ENCODE measurements around the gene FRMPD3.
"Not testable (repeated sequence)": the region's sequence is repeated elsewhere in the genome, so short reads cannot be mapped to it uniquely, and the experiment has no call there.

The FRMPD3 gene

DNA sequence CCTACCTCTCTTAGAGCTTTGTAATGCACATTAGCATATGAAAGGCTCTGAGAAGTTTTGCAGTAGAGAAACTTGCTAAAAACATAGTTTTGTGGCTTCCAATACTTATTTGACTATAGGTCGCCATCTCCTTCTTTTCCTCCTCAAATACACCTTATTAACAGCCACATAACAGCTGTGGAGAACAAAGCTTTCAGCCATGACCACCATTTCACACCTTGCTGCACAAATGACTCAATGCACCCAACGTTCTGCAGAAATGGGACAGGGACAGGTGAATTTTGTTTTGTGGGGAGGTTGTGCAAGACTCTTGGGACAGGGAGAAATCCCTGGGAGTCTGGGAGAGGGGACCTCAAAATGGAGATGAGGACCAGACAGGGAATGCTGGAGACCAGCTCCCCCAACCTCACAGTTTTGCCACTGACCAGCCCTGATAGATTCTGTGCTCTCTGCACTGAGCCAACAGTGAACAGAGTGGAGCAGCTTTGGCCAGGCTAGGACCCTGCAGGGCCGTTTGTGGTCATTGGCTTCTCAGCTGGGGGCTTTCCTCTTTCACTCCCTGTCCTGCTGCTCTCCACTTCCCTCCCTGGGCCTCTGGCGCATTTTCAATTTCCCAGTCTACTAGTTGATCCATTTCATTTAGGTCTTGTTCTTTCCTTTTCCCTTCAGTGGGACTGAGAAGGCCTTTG is 16.6 kb downstream of the FRMPD3 start:
- TF ChIP-seq, protein P1, sequence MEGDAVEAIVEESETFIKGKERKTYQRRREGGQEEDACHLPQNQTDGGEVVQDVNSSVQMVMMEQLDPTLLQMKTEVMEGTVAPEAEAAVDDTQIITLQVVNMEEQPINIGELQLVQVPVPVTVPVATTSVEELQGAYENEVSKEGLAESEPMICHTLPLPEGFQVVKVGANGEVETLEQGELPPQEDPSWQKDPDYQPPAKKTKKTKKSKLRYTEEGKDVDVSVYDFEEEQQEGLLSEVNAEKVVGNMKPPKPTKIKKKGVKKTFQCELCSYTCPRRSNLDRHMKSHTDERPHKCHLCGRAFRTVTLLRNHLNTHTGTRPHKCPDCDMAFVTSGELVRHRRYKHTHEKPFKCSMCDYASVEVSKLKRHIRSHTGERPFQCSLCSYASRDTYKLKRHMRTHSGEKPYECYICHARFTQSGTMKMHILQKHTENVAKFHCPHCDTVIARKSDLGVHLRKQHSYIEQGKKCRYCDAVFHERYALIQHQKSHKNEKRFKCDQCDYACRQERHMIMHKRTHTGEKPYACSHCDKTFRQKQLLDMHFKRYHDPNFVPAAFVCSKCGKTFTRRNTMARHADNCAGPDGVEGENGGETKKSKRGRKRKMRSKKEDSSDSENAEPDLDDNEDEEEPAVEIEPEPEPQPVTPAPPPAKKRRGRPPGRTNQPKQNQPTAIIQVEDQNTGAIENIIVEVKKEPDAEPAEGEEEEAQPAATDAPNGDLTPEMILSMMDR (IDR thresholded peaks at IDR 0.05; ENCODE audit: insufficient read depth, low read length, poor library complexity, severe bottlenecking): no peak
- peak; percentile 62 for DNase-seq (ENCODE audit: extremely low read depth, insufficient read length)
- H3K27me3 ChIP-seq (replicated peaks; ENCODE audit: control insufficient read depth, insufficient read depth, low read length): no peaks in the 10 kb centered on the region
- no peaks in the 10 kb centered on the region for H3K36me3 ChIP-seq (ENCODE audit: control insufficient read depth, insufficient read depth, low read length)
- H3K4me3 ChIP-seq (replicated peaks; ENCODE audit: low read depth, low read length): no peak overlapping the region

DNA sequence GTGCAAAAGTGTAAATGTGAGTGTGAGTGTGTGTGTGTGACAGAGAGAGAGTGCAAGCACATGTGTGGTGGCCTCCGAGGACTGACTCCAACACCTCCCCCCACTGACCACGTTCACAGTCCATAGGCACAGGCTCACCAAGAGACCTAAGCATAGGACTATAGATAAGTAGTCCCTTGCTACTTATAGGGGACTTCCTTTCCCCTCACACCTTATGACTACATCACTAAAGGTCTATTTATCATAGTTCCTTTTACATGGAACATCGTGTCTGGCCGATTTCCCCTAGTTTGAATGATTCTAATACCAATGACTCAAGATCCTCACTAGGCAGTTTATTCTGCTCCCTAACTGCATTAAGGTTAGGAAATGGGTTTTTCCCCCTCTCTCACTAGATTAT is 17.8 kb downstream of the FRMPD3 start:
- TF ChIP-seq, protein P1 (IDR thresholded peaks at IDR 0.05; ENCODE audit: insufficient read depth, low read length, poor library complexity, severe bottlenecking): no peak

DNA sequence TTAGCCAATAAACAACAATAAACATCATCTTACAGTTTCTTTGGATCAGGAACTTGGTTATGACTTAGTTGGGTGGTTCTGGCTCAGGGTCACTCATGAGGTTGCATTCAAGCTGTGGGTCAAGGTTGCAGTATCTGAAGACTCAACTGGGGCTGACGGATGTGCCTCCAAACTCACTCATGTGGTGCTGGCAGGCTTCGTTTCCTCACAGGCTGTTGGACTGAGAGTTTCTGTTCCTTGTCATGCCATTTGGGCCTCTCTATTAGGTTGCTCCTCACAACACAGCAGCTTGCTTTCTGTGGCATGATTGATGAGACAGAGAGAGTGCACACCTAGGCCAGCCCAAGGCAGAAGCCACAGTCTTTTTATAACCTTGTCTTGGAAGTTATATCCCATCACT is 20.7 kb downstream of the FRMPD3 start:
- DNase-seq (ENCODE audit: extremely low read depth, insufficient read length): peak; percentile 30
- H3K36me3 ChIP-seq (ENCODE audit: control insufficient read depth, insufficient read depth, low read length): no peaks in the 10 kb centered on the region
- TF ChIP-seq, protein P1 (IDR thresholded peaks at IDR 0.05; ENCODE audit: insufficient read depth, low read length, poor library complexity, severe bottlenecking): no peak
- H3K4me3 ChIP-seq (replicated peaks; ENCODE audit: low read depth, low read length): no peak overlapping the region
- H3K27me3 ChIP-seq (replicated peaks; ENCODE audit: control insufficient read depth, insufficient read depth, low read length): no peaks in the 10 kb centered on the region

More for the DNA sequence above, 17.8 kb downstream of the FRMPD3 start:
- H3K27me3 ChIP-seq (replicated peaks; ENCODE audit: control insufficient read depth, insufficient read depth, low read length): no peaks in the 10 kb centered on the region
- H3K36me3 ChIP-seq (ENCODE audit: control insufficient read depth, insufficient read depth, low read length): no peaks in the 10 kb centered on the region
- no peak for DNase-seq (ENCODE audit: extremely low read depth, insufficient read length)
- H3K4me3 ChIP-seq (replicated peaks; ENCODE audit: low read depth, low read length): no peak overlapping the region

DNA sequence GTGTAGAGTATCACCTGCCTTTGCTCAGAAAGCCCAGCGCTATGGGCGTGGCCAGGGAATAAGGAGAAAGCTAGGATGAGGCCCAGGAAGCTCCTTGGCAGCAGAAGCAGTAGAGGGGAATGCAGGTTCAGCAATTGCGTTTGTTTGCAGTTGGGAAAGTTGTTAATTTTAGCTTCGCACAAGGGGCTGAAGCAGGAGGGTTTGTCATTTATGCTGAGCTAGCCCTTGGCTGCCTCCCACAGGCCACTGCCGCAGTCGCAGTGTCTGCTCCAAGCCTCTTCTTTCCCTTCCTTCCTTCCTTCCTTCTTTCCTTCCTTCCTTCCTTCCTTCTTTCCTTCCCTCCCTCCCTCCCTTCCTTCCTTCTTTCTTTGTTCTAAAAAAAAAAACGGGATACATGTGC is 21.5 kb downstream of the FRMPD3 start:
- Histone ChIP-seq H3K4me3 (replicated peaks; ENCODE audit: low read depth, low read length) (no peak overlapping the region), H3K27me3 (replicated peaks; ENCODE audit: control insufficient read depth, insufficient read depth, low read length) (no peaks in the 10 kb centered on the region), H3K36me3 (ENCODE audit: control insufficient read depth, insufficient read depth, low read length) (no peaks in the 10 kb centered on the region)
- TF ChIP-seq, protein P1 (IDR thresholded peaks at IDR 0.05; ENCODE audit: insufficient read depth, low read length, poor library complexity, severe bottlenecking): peak; percentile 27
- DNase-seq (ENCODE audit: extremely low read depth, insufficient read length): no peak

DNA sequence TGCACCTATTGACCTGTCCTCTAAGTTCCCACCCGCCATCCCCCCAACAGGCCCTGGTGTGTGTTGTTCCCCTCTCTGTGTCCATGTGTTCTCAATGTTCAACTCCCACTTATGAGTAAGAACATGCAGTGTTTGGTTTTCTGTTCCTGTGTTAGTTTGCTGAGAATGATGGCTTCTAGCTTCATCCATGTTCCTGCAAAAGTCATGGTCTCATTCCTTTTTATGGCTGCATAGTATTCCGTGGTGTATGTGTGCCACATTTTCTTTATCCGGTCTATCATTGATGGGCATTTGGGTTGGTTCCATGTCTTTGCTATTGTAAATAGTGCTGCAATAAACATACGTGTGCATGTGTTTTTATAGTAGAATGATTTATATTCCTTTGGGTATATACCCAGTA is 22.0 kb downstream of the FRMPD3 start:
- H3K36me3 ChIP-seq (ENCODE audit: control insufficient read depth, insufficient read depth, low read length); H3K4me3 ChIP-seq (replicated peaks; ENCODE audit: low read depth, low read length); H3K27me3 ChIP-seq (replicated peaks; ENCODE audit: control insufficient read depth, insufficient read depth, low read length); DNase-seq (ENCODE audit: extremely low read depth, insufficient read length): not testable (repeated sequence)

DNA sequence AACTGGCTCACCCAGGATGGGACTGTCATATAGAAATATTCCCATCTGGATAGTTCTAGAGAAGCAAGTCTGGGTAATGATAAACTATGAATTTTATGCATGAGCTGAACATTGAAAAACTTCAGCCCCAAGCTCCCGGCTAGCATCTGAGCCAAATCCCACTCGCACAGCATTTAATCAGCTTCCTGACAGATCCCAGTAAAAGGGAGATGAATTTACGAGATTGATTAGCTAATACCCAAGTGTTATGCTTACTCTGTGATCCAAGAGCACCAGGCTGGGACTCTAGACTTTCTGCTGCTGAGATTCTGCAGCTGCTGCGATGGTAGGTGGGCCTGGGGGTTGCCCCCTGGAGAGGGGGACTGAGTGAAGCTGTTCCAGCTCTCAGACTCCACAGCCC is 28.0 kb downstream of the FRMPD3 start:
- no peak overlapping the region for H3K4me3 ChIP-seq (replicated peaks; ENCODE audit: low read depth, low read length)
- no peak for DNase-seq (ENCODE audit: extremely low read depth, insufficient read length)
- H3K27me3 ChIP-seq (replicated peaks; ENCODE audit: control insufficient read depth, insufficient read depth, low read length): no peaks in the 10 kb centered on the region
- TF ChIP-seq, protein P1 (IDR thresholded peaks at IDR 0.05; ENCODE audit: insufficient read depth, low read length, poor library complexity, severe bottlenecking): no peak
- no peaks in the 10 kb centered on the region for H3K36me3 ChIP-seq (ENCODE audit: control insufficient read depth, insufficient read depth, low read length)
